T1000 (cell line): ENCODE measurements around the gene KLHL29.
"Not testable (repeated sequence)": the region's sequence is repeated elsewhere in the genome, so short reads cannot be mapped to it uniquely, and the experiment has no call there.

ENCODE experiments used
- DNase-seq: peaks from one replicate; lab custom pipeline; 2025; ENCODE audit warnings: mixed read lengths; lab: John Stamatoyannopoulos, UW

KLHL29 gene

DNA sequence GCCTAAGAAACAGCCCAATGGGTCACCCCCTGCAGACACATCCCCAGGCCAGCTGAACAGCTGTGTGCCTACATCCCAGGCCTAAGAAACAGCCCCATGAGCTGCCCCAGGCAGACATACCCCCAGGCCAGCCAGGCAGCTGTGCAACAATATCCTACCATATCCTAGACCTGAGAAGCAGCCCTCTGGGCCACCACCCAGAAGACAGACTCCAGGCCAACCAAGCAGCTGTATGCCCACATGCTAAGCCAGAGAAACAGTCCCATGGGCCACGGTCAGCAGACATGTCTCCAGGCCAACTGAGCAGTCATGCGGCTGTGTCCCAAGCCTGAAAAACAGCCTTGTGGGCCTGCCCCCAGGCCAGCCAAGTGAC lies 336.5 kb downstream of the KLHL29 start:
- DNase-seq, result no peak

DNA sequence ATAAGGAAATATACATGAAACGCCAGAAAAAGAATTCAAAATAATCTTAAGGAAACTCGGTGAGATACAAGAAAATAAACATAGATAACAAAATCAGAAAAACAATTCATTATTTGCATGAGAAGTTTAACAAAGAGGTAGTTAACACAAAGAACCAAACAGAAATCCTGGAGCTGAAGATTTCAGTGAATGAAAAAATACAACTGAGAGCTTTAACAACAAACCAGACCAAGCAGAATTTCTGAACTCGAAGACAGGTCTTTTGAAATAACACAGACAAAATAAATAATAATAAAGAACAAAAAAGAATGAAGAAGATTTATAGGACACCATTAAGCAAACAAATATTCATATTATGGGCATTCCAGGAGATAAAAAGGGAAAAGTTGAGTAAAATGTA lies 337.3 kb downstream of the KLHL29 start:
- no peak for DNase-seq

DNA sequence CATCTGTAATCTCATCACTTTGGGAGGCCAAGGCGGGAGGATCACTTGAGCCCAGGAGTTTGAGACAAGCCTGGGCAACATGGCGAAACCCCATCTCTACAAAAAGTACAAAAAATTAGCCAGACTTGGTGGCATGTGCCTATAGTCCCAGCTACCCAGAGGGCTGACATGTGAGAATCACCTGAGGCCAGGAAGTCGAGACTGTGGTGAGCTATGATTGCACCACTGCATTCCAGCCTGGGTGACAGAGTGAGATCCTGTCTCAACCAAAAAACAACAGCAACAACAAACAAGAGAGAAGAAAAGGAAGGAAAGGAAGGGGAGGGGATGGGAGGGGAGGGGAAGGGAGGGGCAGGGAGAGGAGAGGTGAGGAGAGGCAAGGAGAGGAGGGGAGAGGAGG lies 338.1 kb downstream of the KLHL29 start:
- not testable (repeated sequence) for DNase-seq

DNA sequence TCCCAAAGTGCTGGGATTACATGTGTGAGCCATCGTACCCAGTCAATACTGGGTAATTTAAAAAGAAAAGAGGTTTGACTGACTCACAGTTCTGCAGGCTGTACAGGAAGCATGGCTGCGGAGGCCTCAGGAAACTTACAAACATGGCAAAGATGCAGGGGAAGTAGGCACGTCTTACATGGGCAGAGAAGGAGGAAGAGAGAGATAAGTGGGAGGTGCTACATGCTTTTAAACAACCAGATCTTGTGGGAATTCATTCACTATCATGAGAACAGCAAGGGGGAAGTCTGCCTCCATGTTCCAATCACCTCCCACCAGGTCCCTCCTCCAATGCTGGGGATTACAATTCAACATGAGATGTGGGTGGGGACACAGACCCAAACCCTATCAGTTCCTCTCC lies 349.4 kb downstream of the KLHL29 start:
- DNase-seq, result no peak

DNA sequence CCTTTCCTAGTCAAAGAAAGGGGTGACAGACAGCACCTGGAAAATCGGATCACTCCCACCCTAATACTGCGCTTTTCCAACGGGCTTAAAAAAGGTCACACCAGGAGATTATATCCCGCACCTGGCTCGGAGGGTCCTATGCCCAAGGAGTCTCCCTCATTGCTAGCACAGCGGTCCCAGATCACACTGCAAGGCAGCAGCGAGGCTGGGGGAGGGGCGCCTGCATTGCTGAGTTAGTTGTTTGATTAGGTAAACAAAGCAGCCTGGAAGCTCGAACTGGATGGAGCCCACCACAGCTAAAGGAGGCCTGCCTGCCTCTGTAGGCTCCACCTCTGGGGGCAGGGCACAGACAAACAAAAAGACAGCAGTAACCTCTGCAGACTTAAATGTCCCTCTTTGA lies 351.8 kb downstream of the KLHL29 start:
- not testable (repeated sequence) for DNase-seq

DNA sequence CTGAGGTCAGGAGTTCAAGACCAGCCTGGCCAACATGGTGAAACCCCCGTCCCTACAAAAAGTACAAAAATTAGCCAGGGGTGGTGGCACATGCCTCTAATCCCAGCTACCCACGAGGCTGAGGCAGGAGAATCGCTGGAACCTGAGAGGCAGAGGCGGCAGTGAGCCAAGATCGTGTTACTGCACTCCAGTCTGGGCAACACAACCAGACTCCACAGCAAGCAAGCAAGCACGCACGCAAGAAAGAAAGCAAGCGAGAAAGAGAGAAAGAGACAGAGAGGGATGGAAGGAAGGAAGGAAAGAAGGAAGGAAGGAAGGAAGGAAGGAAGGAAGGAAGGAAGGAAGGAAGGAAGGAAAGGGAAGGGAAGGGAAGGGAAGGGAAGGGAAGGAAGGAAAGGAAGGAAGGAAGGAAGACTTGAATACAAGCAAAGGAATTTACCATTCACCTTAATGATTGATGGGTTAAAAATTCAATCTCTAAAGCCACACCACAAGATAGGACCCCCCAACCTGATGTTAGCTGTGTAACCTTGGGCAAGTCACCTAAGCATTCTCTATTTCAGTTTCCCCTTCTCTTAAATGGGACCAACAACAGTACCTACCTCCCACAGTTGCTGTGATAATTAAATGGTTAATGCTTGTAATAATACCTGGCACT lies 360.2 kb downstream of the KLHL29 start:
- no peak for DNase-seq

DNA sequence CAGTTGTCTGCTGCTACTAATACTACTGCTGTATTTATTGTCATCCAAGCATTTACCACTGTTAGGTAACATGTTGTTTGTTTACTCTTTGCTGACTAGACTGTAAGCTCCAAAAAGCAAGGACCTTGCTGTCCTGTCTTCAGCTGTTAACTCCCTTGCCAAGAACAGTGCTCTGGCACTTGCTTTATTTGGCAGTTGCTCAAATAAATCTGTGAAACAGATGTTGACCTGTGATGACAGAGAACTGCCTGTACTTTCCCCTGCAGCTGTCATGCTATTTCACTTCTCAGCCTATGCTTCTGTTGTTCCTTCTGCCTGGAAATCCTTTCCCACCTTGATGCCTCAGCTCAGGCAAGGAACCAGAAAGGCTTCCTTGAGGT lies 360.7 kb downstream of the KLHL29 start:
- no peak for DNase-seq

DNA sequence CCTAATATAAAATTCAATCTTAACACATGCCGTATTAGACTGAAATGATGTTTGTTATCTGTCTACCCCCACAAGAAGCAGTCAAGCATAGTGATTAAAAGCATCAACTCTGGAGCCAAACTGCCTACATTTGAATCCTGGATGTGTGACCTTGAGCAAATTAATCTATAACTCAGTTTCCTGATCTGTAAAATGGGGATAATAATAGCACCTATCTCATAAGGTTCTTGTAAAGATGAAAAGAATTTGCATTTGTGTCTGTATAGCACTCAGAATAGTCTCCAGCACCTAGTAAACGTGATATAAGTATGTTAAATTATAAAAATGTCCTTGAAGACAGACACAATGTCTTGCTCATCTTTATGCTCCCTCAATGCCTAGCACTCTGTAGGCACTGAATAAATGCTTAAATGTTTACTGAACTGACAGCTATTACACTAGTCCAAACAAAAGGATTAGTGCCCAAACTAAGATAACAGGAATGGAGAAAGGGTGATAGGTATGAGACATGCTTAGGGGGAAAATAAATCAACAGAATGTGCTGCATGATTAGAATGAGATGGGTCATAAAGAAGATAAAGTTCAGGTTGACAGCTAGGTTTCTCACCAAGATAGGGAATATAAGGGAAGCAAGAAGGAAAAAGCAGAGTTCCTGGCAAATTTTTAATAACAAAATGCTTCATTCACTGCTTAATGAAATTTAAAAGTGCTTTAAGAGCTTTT lies 361.3 kb downstream of the KLHL29 start:
- no peak for DNase-seq

DNA sequence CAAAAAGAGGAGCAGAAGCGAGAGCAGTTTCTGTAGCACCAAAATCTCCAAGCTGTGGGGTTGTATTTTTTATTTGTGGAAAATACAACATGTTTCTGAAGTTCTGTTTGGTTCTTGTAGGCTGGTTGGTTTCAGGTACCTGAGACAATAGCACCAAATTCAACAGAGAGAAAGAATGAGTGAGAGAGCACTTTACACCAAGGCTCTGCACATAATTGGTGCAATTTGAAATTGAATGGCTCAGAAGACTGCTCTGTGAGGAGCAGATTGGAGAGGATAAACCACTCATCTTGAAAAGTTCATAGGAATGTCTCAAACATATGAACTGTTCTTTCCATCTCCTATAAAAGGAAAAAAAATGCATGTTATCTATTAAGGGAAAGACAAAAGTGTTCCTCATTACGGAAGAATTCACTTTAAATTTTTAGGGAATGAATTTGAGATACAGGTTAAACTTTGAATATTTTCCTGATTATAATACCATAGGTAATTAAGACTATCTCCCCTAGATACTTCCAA lies 366.8 kb downstream of the KLHL29 start:
- no peak for DNase-seq

DNA sequence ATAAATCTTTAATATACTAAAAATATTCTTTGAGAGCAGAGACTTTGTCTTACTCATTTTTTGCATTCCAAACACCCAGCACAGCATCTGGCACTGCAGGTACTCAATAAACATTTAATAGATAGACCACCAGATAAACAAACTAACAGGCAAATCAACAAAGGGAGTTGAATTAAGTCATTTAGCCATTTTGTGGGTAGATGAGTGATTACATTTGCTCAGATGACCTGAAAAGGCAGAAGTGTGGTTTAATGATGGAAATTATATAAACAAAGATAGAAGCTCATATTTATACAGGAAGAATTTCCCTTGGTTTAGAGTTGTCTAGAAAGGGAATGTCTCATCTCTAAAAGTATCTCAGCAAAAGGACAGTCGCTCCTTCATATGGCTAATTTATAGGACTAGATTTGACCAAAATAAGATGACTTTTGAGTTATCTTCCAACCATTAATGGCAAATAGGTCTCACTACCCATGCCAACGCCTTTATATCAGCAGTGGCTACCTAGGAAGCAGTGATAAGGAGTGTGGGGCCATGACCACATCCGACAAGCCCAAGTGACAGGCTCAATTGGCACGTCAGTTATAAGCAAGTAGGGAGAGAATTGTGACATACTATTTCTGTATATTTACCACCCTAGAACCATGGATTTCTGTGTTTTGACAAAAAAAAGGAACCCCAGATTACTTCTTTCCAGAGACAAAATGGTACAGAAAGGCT lies 368.5 kb downstream of the KLHL29 start:
- no peak for DNase-seq

DNA sequence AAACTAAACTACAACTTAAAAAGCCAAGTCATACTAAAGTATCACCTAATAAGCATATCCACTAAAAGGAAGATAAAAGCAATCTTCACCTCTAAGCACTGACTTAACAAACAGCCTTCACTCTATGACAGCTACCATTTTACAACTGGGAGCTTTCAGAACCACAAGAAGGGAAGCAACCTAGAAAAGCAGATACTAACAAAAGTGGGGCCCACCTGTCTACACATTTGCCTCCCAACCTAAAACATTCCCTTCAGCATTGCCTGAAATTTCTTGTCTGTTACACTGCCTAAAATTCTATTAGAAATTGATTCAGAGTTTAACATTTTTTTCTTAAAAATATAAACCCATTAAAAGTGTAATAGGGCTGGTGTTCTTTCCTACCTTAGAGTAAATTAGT lies 370.0 kb downstream of the KLHL29 start:
- no peak for DNase-seq

DNA sequence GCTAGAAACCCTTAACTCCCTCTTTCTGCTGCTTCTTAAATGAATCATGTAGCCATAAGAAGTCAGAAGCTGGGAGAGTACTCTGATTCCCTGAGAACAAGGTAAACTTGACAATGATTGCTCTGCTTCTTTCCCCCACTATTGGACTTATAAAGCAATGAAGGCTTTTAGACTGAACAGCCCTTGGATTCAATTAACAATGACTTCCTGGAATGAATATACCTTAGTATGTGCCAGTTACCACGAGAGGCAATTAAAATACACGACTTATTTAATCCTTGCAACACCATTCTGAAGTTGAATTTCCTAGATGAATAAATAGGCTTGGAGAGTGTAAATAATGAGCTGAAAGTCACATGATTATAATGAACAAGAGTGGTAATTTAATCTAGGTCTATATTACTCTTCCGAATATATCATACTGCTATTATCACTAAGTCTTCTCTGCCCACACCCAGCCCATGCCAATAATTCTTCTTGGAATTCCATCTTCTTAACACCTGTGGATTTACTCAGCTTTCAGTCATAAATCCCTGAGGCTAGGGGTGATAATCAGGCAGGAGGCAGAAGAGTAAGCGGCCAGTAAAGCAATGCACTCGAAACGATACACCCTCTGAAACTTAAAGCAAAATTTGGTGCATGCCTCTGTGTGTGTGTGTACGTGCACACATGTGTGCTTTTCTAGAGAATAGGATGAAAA lies 371.8 kb downstream of the KLHL29 start:
- no peak for DNase-seq

DNA sequence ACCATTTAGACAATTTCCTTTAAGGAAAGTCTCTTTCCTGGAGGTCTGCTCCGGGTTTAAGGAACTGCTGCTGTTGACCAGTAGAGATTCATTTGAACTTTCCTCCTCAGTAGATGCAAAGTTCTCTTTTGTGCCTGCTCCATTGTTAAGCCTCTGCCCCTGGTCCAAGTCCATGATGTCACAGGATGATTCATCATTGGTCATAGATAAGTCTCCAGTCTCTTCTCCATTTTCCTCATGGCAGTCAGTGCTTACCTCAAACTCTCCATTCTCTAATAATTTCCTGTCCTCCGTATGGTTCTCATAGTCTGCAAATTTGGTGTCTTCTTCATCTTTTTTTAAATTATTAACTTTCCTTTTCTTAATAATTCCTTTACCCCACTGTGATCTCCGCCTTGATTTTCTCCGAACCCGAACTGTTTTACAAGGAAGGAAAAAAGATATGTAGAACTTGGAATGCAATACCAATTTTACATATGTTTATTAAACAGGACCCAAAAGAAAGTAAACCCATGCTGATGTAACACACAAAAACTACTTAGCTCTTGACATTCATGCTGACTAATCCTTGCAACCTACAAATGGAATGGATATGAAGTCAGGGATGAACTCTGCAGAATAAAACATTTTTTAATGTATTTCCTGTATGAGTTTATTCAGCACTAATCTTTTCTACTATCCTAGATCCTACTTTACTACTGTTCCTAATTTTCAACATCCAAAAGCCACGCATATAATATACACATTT lies 372.9 kb downstream of the KLHL29 start:
- DNase-seq, result peak; percentile 11
